Measurements from ENCODE around the gene FBXW2. TPM values are rescaled to one million over a fixed set of nuclear protein-coding genes. Genes with fewer than 3 reads are reported as not detected.
"Not testable (repeated sequence)": the region's sequence is repeated elsewhere in the genome, so short reads cannot be mapped to it uniquely, and the experiment has no call there.

Gene FBXW2
- polyA plus RNA-seq, 3 donors from 2014 or later: 34.0 to 60.4 (median 51.0) TPM

- no peak for DNase-seq
- Mint-ChIP-seq H3K9me3 (peaks cover 25 to 55% (median 39%) of the 10 kb centered on the region in 6 donors), H3K27ac (no peak overlapping the region), H3K36me3 (peaks cover 37 to 48% (median 45%) of the 10 kb centered on the region in 3 donors), H3K4me1 (no peaks in the 10 kb centered on the region), H3K4me3 (no peak overlapping the region), H3K27me3 (ENCODE audit: low read depth in 3 of 3) (peaks cover 0 to 3% (median 2%) of the 10 kb centered on the region in 3 donors)
Observed at GRCh38 chr9:120807607-120808379, 14.6 kb upstream of the FBXW2 start.

- H3K36me3 Mint-ChIP-seq: peaks cover 34 to 37% (median 36%) of the 10 kb centered on the region in 3 donors
Observed at GRCh38 chr9:120804784-120805363, 11.7 kb upstream of the FBXW2 start.

GRCh38 chr9:120801441-120801840 lies 8.2 kb upstream of the FBXW2 start:
- no peak for DNase-seq
- H3K9me3 Mint-ChIP-seq: peaks cover 4 to 22% (median 16%) of the 10 kb centered on the region in 6 donors
- no peak overlapping the region for H3K27ac Mint-ChIP-seq
- peaks cover 0 to 3% (median 0%) of the 10 kb centered on the region in 3 donors for H3K27me3 Mint-ChIP-seq (ENCODE audit: low read depth in 3 of 3)
- no peaks in the 10 kb centered on the region for H3K4me1 Mint-ChIP-seq
- peaks cover 16% of the 10 kb centered on the region in 3 donors for H3K36me3 Mint-ChIP-seq
- no peak overlapping the region for H3K4me3 Mint-ChIP-seq

More at GRCh38 chr9:120804784-120805363, 11.7 kb upstream of the FBXW2 start:
- not testable (repeated sequence) for H3K27me3 Mint-ChIP-seq (ENCODE audit: low read depth in 3 of 3); H3K4me1 Mint-ChIP-seq; DNase-seq; H3K4me3 Mint-ChIP-seq; H3K27ac Mint-ChIP-seq
- H3K9me3 Mint-ChIP-seq: peaks cover 25 to 52% (median 39%) of the 10 kb centered on the region in 6 donors

GRCh38 chr9:120791161-120791560 lies 2.1 kb downstream of the FBXW2 start:
- peak overlapping the region in 3 of 5 donors; percentile 70 to 95 (median 93) for H3K4me3 Mint-ChIP-seq
- H3K9me3 Mint-ChIP-seq: no peaks in the 10 kb centered on the region
- peak overlapping the region; percentile 82 to 96 (median 88) for H3K27ac Mint-ChIP-seq
- peaks cover 0 to 12% (median 0%) of the 10 kb centered on the region in 3 donors for H3K27me3 Mint-ChIP-seq (ENCODE audit: low read depth in 3 of 3)
- peaks cover 67 to 76% of the 10 kb centered on the region in 2 donors for H3K4me1 Mint-ChIP-seq
- H3K36me3 Mint-ChIP-seq: peaks cover 3 to 17% (median 6%) of the 10 kb centered on the region in 3 donors
- no peak for DNase-seq

- no peaks in the 10 kb centered on the region for H3K9me3 Mint-ChIP-seq
- DNase-seq: no peak
- peaks cover 13 to 25% (median 14%) of the 10 kb centered on the region in 3 donors for H3K36me3 Mint-ChIP-seq
- H3K4me3 Mint-ChIP-seq: no peak overlapping the region
- peaks cover 69 to 87% of the 10 kb centered on the region in 2 donors for H3K4me1 Mint-ChIP-seq
- peaks cover 0 to 4% (median 0%) of the 10 kb centered on the region in 3 donors for H3K27me3 Mint-ChIP-seq (ENCODE audit: low read depth in 3 of 3)
- peak overlapping the region in 2 of 6 donors; percentile 44 to 61 for H3K27ac Mint-ChIP-seq
Observed at GRCh38 chr9:120787933-120788332, 5.3 kb downstream of the FBXW2 start.

GRCh38 chr9:120783602-120784047 lies 9.6 kb downstream of the FBXW2 start:
- Mint-ChIP-seq H3K9me3 (no peaks in the 10 kb centered on the region), H3K36me3 (peaks cover 11 to 19% (median 16%) of the 10 kb centered on the region in 3 donors), H3K4me1 (peaks cover 57 to 78% of the 10 kb centered on the region in 2 donors), H3K27me3 (ENCODE audit: low read depth in 3 of 3) (no peaks in the 10 kb centered on the region), H3K27ac (peak overlapping the region in 5 of 6 donors; percentile 3 to 53 (median 32)), H3K4me3 (no peak overlapping the region)
- DNase-seq: no peak

GRCh38 chr9:120781236-120781635 lies 12.0 kb downstream of the FBXW2 start:
- Mint-ChIP-seq H3K27me3 (ENCODE audit: low read depth in 3 of 3) (no peaks in the 10 kb centered on the region), H3K4me1 (peaks cover 41 to 65% of the 10 kb centered on the region in 2 donors), H3K36me3 (peaks cover 18 to 34% (median 33%) of the 10 kb centered on the region in 3 donors), H3K27ac (peak overlapping the region in 1 of 6 donors; percentile 1), H3K9me3 (no peaks in the 10 kb centered on the region), H3K4me3 (no peak overlapping the region)
- no peak for DNase-seq

- DNase-seq: peak; percentile 14 to 39 (median 27)
- H3K4me1 Mint-ChIP-seq: peaks cover 38 to 57% of the 10 kb centered on the region in 2 donors
- peak overlapping the region in 4 of 5 donors; percentile 1 to 18 (median 14) for H3K4me3 Mint-ChIP-seq
- H3K27ac Mint-ChIP-seq: peak overlapping the region; percentile 20 to 57 (median 30)
- H3K9me3 Mint-ChIP-seq: no peaks in the 10 kb centered on the region
- H3K36me3 Mint-ChIP-seq: peaks cover 17 to 33% (median 33%) of the 10 kb centered on the region in 3 donors
- peaks cover 0 to 3% (median 0%) of the 10 kb centered on the region in 3 donors for H3K27me3 Mint-ChIP-seq (ENCODE audit: low read depth in 3 of 3)
Observed at GRCh38 chr9:120780367-120780766, 12.8 kb downstream of the FBXW2 start.

GRCh38 chr9:120779227-120779626 lies 14.0 kb downstream of the FBXW2 start:
- DNase-seq: no peak
- Mint-ChIP-seq H3K36me3 (peaks cover 13 to 40% (median 36%) of the 10 kb centered on the region in 3 donors), H3K9me3 (no peaks in the 10 kb centered on the region), H3K4me1 (peaks cover 36 to 53% of the 10 kb centered on the region in 2 donors), H3K27me3 (ENCODE audit: low read depth in 3 of 3) (peaks cover 0 to 3% (median 0%) of the 10 kb centered on the region in 3 donors), H3K27ac (peak overlapping the region in 1 of 6 donors; percentile 13), H3K4me3 (peak overlapping the region in 2 of 5 donors; percentile 4 to 8)

GRCh38 chr9:120778758-120779157 lies 14.5 kb downstream of the FBXW2 start:
- Mint-ChIP-seq H3K27ac (no peak overlapping the region), H3K9me3 (no peaks in the 10 kb centered on the region), H3K36me3 (peaks cover 13 to 40% (median 34%) of the 10 kb centered on the region in 3 donors), H3K4me1 (peaks cover 31 to 48% of the 10 kb centered on the region in 2 donors), H3K27me3 (ENCODE audit: low read depth in 3 of 3) (peaks cover 0 to 3% (median 0%) of the 10 kb centered on the region in 3 donors), H3K4me3 (no peak overlapping the region)
- no peak for DNase-seq

- H3K4me1 Mint-ChIP-seq: peaks cover 24 to 41% of the 10 kb centered on the region in 2 donors
- peaks cover 20 to 47% (median 32%) of the 10 kb centered on the region in 3 donors for H3K36me3 Mint-ChIP-seq
- peaks cover 0 to 3% (median 0%) of the 10 kb centered on the region in 3 donors for H3K27me3 Mint-ChIP-seq (ENCODE audit: low read depth in 3 of 3)
- no peak for DNase-seq
- H3K4me3 Mint-ChIP-seq: no peak overlapping the region
- H3K9me3 Mint-ChIP-seq: no peaks in the 10 kb centered on the region
- peak overlapping the region in 1 of 6 donors; percentile 6 for H3K27ac Mint-ChIP-seq
Observed at GRCh38 chr9:120777229-120777628, 16.0 kb downstream of the FBXW2 start.

GRCh38 chr9:120776788-120777187 lies 16.4 kb downstream of the FBXW2 start:
- H3K27ac Mint-ChIP-seq: peak overlapping the region in 1 of 6 donors; percentile 33
- DNase-seq: no peak
- peaks cover 24 to 41% of the 10 kb centered on the region in 2 donors for H3K4me1 Mint-ChIP-seq
- H3K4me3 Mint-ChIP-seq: no peak overlapping the region
- peaks cover 0 to 3% (median 0%) of the 10 kb centered on the region in 3 donors for H3K27me3 Mint-ChIP-seq (ENCODE audit: low read depth in 3 of 3)
- H3K9me3 Mint-ChIP-seq: no peaks in the 10 kb centered on the region
- peaks cover 20 to 47% (median 32%) of the 10 kb centered on the region in 3 donors for H3K36me3 Mint-ChIP-seq

- Mint-ChIP-seq H3K27ac (no peak overlapping the region), H3K36me3 (peaks cover 28 to 55% (median 34%) of the 10 kb centered on the region in 3 donors), H3K4me3 (no peak overlapping the region), H3K4me1 (peaks cover 19 to 33% of the 10 kb centered on the region in 2 donors), H3K9me3 (no peaks in the 10 kb centered on the region), H3K27me3 (ENCODE audit: low read depth in 3 of 3) (peaks cover 0 to 3% (median 0%) of the 10 kb centered on the region in 3 donors)
- no peak for DNase-seq
Observed at GRCh38 chr9:120775859-120776258, 17.4 kb downstream of the FBXW2 start.

Data from immature natural killer cell (primary cell).